ENCODE measurements around the gene CDON. TPM values are rescaled to one million over a fixed set of nuclear protein-coding genes. Genes with fewer than 3 reads are reported as not detected.

Gene CDON
- total and polyA plus RNA-seq, 2 donors (not counting 3 experiments of a cell fraction or from before 2014, with no cell fraction given) = 1.6 to 3.8 TPM

DNA sequence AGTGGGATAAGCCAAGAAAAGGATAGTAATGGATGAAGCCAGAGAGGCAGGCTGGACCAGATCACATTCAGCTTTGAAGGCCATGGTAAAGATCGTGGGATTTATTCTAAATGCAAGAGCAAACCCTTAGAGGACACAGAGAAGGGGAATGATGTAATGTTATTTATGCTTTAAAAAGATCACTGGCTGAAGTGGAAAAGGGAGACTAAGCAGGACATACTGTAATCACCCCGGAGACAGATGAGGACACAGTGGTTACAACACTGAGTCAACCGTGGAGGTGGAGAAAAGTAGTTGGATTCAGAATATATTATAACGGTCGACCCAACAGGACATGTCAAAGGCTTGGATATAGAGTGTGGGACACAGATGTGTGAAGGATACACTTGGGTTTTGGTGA lies 38.5 kb downstream of the CDON start:
- no peak overlapping the region for H3K9ac ChIP-seq (replicated peaks; ENCODE audit: extremely low read depth, insufficient read depth, low read length)
- DNase-seq (ENCODE audit: low read depth, low spot score) = no peak
- dilution Hi-C loops (cut with MboI; ENCODE audit: extremely low pct_ligation_motif_present, low sequenced_read_pairs) = no loop called here

More for the DNA sequence above, 38.5 kb downstream of the CDON start:
- CTCF ChIA-PET = no interaction called here
- H3K4me2 ChIP-seq (ENCODE audit: insufficient read depth, low read length) = no peak overlapping the region
- peaks cover 0 to 3% of the 10 kb centered on the region in 2 experiments for H3K27me3 ChIP-seq (ENCODE audit: control insufficient read depth in 2 of 2, insufficient read depth in 2 of 2, low read length in 2 of 2)
- H3K9me3 ChIP-seq (replicated peaks; ENCODE audit: control insufficient read depth, insufficient read depth, low read length) = no peaks in the 10 kb centered on the region
- H3K27ac ChIP-seq (ENCODE audit: insufficient read depth, low read depth, low read length) = no peak overlapping the region
- POLR2A ChIA-PET = no interaction called here
- no peak overlapping the region for H2AFZ ChIP-seq (ENCODE audit: low read depth, low read length)
- no peak for FAIRE-seq
- H4K20me1 ChIP-seq (replicated peaks; ENCODE audit: control insufficient read depth, extremely low read depth, insufficient read depth, low read length) = no peaks in the 10 kb centered on the region
- H3K9me1 ChIP-seq (replicated peaks; ENCODE audit: control insufficient read depth, extremely low read depth, insufficient read depth, low read length) = no peaks in the 10 kb centered on the region
- H3K4me3 ChIP-seq (replicated peaks in 1 of 3; ENCODE audit: insufficient read depth in 1 of 3, low read depth in 1 of 3, low read length in 3 of 3) = no peak overlapping the region
- no TSS peak for BruUV-seq (replicated peaks)
- TF ChIP-seq, protein P1, sequence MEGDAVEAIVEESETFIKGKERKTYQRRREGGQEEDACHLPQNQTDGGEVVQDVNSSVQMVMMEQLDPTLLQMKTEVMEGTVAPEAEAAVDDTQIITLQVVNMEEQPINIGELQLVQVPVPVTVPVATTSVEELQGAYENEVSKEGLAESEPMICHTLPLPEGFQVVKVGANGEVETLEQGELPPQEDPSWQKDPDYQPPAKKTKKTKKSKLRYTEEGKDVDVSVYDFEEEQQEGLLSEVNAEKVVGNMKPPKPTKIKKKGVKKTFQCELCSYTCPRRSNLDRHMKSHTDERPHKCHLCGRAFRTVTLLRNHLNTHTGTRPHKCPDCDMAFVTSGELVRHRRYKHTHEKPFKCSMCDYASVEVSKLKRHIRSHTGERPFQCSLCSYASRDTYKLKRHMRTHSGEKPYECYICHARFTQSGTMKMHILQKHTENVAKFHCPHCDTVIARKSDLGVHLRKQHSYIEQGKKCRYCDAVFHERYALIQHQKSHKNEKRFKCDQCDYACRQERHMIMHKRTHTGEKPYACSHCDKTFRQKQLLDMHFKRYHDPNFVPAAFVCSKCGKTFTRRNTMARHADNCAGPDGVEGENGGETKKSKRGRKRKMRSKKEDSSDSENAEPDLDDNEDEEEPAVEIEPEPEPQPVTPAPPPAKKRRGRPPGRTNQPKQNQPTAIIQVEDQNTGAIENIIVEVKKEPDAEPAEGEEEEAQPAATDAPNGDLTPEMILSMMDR (IDR thresholded peaks at IDR 0.05; ENCODE audit: extremely low read depth in 1 of 2, insufficient read depth in 1 of 2, low read depth in 1 of 2, low read length in 2 of 2) = no peak
- TF ChIP-seq MYC (IDR thresholded peaks at IDR 0.05; ENCODE audit: low read depth, low read length) (no peak), FOS (IDR thresholded peaks at IDR 0.05; ENCODE audit: borderline replicate concordance, insufficient read depth, low read length) (no peak), GATA2 (IDR thresholded peaks at IDR 0.05; ENCODE audit: insufficient read depth, insufficient read length, low read depth, low read length) (no peak), JUN (IDR thresholded peaks at IDR 0.05; ENCODE audit: borderline replicate concordance, insufficient read depth, insufficient read length, low read depth) (no peak), POLR2AphosphoS5 (IDR thresholded peaks at IDR 0.05; ENCODE audit: insufficient read depth, low read depth, low read length) (no peak), EZH2 (IDR thresholded peaks at IDR 0.05; ENCODE audit: borderline replicate concordance, low read depth, low read length, severe bottlenecking) (no peak), POLR2A (IDR thresholded peaks at IDR 0.05; ENCODE audit: low read depth, low read length) (no peak)
- TF ChIP-seq, protein P2, sequence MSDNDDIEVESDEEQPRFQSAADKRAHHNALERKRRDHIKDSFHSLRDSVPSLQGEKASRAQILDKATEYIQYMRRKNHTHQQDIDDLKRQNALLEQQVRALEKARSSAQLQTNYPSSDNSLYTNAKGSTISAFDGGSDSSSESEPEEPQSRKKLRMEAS (IDR thresholded peaks at IDR 0.05; ENCODE audit: insufficient read depth, insufficient read length) = no peak
- intact Hi-C loops (cut with micrococcal nuclease) = no loop called here
- no peaks in the 10 kb centered on the region for H3K4me1 ChIP-seq (ENCODE audit: control insufficient read depth, extremely low read depth, insufficient read depth, low read length)
- H3K36me3 ChIP-seq (ENCODE audit: control insufficient read depth in 2 of 2, extremely low read depth in 1 of 2, insufficient read depth in 2 of 2, low read length in 2 of 2) = no peaks in the 10 kb centered on the region
- H3K79me2 ChIP-seq (ENCODE audit: control insufficient read depth, insufficient read depth, low read length) = no peaks in the 10 kb centered on the region
